Stimulated activated CD4-positive, alpha-beta T cell treated with anti-CD3 and anti-CD28 coated beads, Interleukin-1b, Interleukin-23, amount 100 ng/mL, for 24 hours (primary cell): Measurements from ENCODE around the gene CDH16.
"Not testable (repeated sequence)": the region's sequence is repeated elsewhere in the genome, so short reads cannot be mapped to it uniquely, and the experiment has no call there.

Experiments
- DNase-seq, 4 experiments: peaks; one replicate each; pipeline ENCODE4 v3.0.0-alpha.2; 2020; ENCODE audit warnings: low read depth in 4 of 4, low spot score in 1 of 4

Gene CDH16

GRCh38 chr16:66948134-66948836 lies 29.6 kb upstream of the CDH16 start:
- DNase-seq = no peak

GRCh38 chr16:66947302-66948065 lies 28.8 kb upstream of the CDH16 start:
- peak; percentile 68 to 78 (median 70) for DNase-seq

DNA sequence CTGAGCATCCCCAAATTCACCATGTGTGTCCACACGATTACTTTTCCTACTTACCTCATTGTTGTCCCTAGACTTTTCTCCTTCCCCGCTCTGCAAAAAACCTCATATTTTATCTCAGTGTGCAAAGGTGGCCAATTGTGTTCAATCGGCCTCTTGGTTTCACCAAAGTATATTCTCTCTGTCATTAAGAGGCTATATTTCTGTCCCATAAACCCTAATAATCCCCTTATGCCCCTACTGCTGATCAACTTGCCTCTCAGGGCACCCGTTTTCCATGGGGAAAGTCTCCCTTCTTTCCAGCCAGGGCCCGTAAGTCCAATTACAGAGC lies 28.3 kb upstream of the CDH16 start:
- no peak for DNase-seq

DNA sequence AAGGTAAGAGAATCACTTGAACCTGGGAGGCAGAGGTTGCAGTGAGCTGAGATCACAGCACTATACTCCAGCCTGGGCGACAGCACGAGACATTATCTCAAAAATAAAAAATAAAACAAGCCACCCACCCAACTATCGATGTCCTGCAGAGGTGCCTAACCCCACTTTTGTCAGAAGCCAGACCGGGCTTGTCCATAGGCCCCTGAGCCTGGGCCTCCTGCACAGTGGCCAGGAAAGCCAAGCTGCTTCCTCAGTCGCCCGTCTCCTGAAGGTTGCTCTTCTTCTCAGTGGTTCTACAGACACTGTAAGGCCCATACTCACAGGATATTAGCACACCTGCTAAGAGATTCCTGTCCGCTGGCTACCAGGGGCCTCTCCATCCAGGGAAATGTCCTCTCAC lies 27.9 kb upstream of the CDH16 start:
- no peak for DNase-seq

- no peak for DNase-seq
Measured at GRCh38 chr16:66945939-66946338, 27.3 kb upstream of the CDH16 start.

GRCh38 chr16:66944971-66945370 lies 26.3 kb upstream of the CDH16 start:
- not testable (repeated sequence) for DNase-seq

DNA sequence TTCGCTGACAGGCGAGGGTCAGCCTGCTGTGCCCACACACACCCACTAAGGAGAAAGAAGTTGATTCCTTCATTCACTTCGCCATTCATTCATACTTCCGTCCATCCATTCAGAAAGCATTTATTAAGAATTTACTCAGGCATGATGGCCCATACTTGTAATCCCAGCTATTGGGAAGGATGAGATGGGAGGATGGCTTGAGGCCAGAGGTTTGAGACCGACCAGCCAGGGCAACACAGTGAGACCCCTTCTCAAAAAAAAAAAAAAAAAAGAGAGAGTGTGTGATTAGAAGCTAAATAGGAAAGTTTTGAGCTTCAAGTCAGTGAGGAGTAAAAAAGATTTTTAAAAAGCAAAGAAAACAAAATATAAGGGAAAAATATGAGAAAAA lies 25.4 kb upstream of the CDH16 start:
- no peak for DNase-seq

DNA sequence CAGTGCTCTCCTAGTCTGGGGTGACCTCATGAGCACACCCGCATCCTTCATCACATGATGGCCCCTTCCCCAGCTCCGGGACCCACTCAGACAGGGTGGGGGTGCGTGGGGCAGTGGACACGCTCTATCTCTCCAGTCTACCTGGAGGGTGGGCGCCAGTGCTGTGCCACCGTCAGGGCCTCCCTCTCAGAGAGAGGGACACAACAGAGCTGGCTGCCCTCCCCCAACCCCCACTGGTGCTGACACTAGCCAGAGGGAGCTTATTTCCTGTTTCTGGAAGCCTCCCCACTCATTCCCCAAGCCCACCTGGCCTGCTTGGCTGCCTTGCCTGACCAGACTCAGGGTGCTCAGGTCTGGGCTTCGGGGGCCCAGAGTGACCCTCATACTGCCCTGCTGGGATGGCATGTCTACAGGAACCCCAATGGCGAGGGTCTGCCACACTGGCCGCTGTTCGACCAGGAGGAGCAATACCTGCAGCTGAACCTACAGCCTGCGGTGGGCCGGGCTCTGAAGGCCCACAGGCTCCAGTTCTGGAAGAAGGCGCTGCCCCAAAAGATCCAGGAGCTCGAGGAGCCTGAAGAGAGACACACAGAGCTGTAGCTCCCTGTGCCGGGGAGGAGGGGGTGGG lies 24.9 kb upstream of the CDH16 start:
- no peak for DNase-seq

- DNase-seq = no peak
Measured at GRCh38 chr16:66942981-66943380, 24.3 kb upstream of the CDH16 start.

DNA sequence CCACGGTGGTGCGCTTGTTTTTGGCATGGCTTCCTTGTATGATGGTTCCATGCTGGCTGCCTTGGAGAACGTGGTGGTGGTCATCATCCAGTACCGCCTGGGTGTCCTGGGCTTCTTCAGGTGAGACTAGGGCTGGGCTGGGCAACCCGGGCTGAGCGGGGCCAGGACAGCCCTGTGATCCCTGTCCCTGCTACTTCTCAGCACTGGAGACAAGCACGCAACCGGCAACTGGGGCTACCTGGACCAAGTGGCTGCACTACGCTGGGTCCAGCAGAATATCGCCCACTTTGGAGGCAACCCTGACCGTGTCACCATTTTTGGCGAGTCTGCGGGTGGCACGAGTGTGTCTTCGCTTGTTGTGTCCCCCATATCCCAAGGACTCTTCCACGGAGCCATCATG lies 21.6 kb upstream of the CDH16 start:
- DNase-seq = no peak

- no peak for DNase-seq
Measured at GRCh38 chr16:66939366-66939765, 20.7 kb upstream of the CDH16 start.

GRCh38 chr16:66937725-66938337 lies 19.1 kb upstream of the CDH16 start:
- DNase-seq = no peak

GRCh38 chr16:66936889-66937554 lies 18.3 kb upstream of the CDH16 start:
- DNase-seq = no peak

DNA sequence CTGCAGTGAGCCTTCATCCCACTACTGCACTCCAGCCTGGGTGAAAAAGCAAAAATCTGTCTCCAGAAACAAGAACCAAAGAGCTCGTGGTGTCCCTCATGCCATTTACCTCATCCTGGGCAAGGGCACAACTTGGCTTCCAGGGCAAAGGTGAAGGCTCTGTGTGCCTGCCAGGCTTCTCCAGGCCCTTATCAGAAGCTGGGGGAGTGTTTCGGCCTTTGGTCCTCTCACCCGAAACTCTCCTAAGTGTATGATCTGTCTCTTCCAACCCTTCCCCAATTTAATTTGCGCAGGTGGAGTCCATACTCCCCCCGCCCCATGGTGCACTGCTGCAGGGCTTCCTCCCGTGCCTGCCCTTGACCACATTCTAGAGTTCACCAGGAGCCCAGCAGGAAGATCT lies 17.8 kb upstream of the CDH16 start:
- no peak for DNase-seq

- no peak for DNase-seq
Measured at GRCh38 chr16:66935314-66936011, 16.8 kb upstream of the CDH16 start, which contains the start of gene CES2. CES2 (plus strand) TSS chr16:66935516; CDS start chr16:66935636, 120 bp downstream.

GRCh38 chr16:66934839-66935313 lies 16.2 kb upstream of the CDH16 start:
- DNase-seq = not testable (repeated sequence)

DNA sequence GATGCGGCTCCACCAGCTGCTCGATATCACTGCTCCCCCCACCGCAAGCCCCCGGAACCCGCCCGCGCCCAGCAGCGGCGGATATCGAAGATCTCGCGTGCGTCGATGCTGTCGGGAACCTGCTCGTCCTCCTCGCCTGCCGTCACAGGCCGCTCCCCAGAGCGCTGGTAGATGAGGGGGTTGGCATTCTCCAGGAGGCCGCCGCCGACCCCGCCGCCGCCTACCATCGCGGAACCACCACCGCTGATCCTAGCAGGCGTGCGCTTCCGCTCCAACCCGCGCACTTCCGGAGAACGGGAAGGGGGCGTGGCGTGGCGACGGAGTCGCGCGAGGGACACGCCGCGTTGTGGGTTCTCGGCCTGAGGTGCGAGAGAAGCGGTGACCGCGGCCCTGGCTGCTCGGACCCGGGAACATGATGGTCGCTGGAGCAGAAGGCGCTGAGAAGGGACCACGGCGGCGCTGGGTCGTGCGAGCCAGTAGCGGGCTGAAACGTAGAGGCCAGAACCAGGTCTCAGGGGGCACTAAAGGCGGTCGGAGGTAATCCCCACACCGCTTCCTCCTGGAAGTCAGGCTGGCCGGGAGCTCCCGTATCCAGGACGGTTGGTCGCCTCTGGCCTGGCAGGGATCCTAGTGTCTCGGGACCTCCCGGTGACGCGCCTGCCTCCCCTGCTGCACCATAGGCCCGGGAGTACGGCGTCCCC lies 15.6 kb upstream of the CDH16 start, which contains the start of gene CIAO2B:
Gene CIAO2B, minus strand, starts transcription at position 265 of the 701 bp plus-strand sequence. Its CDS starts 38 bp downstream, at position 227.
- peak; percentile 75 to 91 (median 82) for DNase-seq

DNA sequence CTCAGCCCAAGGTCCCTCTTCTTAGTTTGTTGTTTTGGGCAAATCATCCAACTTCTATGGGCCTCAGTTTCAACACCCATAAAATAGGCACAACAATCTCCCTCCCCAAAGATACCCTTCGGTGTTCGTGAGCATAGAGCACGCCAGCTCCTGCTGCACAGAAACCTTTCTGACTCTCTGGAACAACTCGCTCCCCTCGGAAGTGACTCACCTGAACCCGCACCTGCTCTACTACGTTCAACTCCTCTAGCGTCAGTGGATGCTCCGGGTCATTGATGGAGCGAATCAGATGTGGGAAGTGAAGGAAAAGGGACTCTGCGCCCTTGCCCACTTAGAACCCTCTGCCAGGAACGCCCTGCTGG lies 15.1 kb upstream of the CDH16 start:
- DNase-seq = peak in 3 of 4 experiments; percentile 23 to 41 (median 32)

DNA sequence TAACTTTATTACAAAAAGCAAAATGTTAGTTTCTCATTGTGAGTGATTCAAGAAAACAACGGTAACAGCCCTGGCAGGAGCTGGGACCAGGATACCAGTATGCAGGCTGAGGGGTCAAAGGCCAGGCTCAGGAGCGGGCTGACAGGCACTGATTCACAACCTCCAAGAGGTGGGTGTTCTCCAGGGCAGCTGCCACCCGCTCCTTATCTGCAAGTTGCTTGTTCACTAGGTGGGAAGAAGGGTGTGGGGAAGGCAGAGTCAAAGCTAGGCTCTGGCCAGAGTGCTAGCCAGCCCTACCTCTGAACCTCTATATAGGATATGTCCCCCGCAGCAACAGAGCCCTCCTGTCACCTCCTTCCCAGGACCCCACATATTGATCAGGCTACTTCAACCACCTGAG lies 13.4 kb upstream of the CDH16 start:
- DNase-seq = no peak

DNA sequence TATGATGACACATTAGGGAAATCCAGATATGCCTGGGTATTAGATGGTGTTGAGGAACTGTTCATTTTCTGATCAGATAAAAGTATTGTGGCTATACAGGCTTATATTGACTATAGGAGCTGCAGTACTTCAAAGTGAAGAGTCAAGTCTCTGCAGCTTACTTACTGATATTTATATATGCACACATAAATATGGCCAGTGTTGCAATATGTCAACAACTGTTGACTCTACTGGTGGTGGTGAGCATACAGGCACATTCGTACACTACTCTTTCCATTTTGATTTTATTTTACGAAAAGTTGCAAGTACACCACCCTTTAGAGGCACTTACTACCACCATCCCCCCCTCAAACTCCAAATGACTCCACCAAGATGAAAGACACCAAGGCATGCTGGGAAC lies 13.0 kb upstream of the CDH16 start:
- DNase-seq = no peak
